ENCODE results near the gene HTR3E. TPM values are rescaled to one million over a fixed set of nuclear protein-coding genes. Genes with fewer than 3 reads are reported as not detected.
A peak's percentile ranks its signal among the peaks of the same experiment; 100 is the strongest.
"Not testable (repeated sequence)": the region's sequence is repeated elsewhere in the genome, so short reads cannot be mapped to it uniquely, and the experiment has no call there.

The HTR3E gene
- total RNA-seq, 1 experiment from 2014 or later = not detected

GRCh38 chr3:184148076-184148475 is 51.2 kb downstream of the HTR3E start:
- DNase-seq = no peak
- H3K27ac Mint-ChIP-seq (ENCODE audit: unreplicated experiment) = no peak overlapping the region
- H3K4me3 Mint-ChIP-seq (ENCODE audit: low read depth, unreplicated experiment) = no peak overlapping the region
- H3K27me3 Mint-ChIP-seq (ENCODE audit: unreplicated experiment) = no peaks in the 10 kb centered on the region
- TF ChIP-seq CTCF (IDR thresholded peaks at IDR 0.05; ENCODE audit: unreplicated experiment) = no peak
- peaks cover 9% of the 10 kb centered on the region for H3K4me1 Mint-ChIP-seq (ENCODE audit: low read depth, unreplicated experiment)
- peaks cover 29% of the 10 kb centered on the region for H3K36me3 Mint-ChIP-seq (ENCODE audit: insufficient read depth, unreplicated experiment)
- H3K9me3 Mint-ChIP-seq (ENCODE audit: low read depth, unreplicated experiment) = no peaks in the 10 kb centered on the region
- intact Hi-C loops (cut with micrococcal nuclease; ENCODE audit: unreplicated experiment) = no loop called here
- no TSS peak for BruUV-seq (replicated peaks)
- CTCF ChIA-PET = no interaction called here

- no peak overlapping the region for H3K27ac Mint-ChIP-seq (ENCODE audit: unreplicated experiment)
- intact Hi-C loops (cut with micrococcal nuclease; ENCODE audit: unreplicated experiment) = no loop called here
- no TSS peak for BruUV-seq (replicated peaks)
Measured at GRCh38 chr3:184149123-184149522, 52.3 kb downstream of the HTR3E start.

GRCh38 chr3:184149770-184150169 is 52.9 kb downstream of the HTR3E start:
- DNase-seq; intact Hi-C loops (cut with micrococcal nuclease; ENCODE audit: unreplicated experiment); H3K4me3 Mint-ChIP-seq (ENCODE audit: low read depth, unreplicated experiment); BruUV-seq (replicated peaks); H3K27ac Mint-ChIP-seq (ENCODE audit: unreplicated experiment); H3K27me3 Mint-ChIP-seq (ENCODE audit: unreplicated experiment); H3K9me3 Mint-ChIP-seq (ENCODE audit: low read depth, unreplicated experiment): not testable (repeated sequence)
- Mint-ChIP-seq H3K36me3 (ENCODE audit: insufficient read depth, unreplicated experiment) (peaks cover 23% of the 10 kb centered on the region), H3K4me1 (ENCODE audit: low read depth, unreplicated experiment) (peaks cover 15% of the 10 kb centered on the region)
- CTCF ChIA-PET = interaction anchor here (0.9 kb wide), 1 partner anchor 36 kb away, joined by 3 read pairs; the partner anchor contains the start of gene ABCF3

More at GRCh38 chr3:184149123-184149522, 52.3 kb downstream of the HTR3E start:
- Mint-ChIP-seq H3K4me3 (ENCODE audit: low read depth, unreplicated experiment) (no peak overlapping the region), H3K4me1 (ENCODE audit: low read depth, unreplicated experiment) (peaks cover 10% of the 10 kb centered on the region), H3K36me3 (ENCODE audit: insufficient read depth, unreplicated experiment) (peaks cover 25% of the 10 kb centered on the region), H3K27me3 (ENCODE audit: unreplicated experiment) (no peaks in the 10 kb centered on the region), H3K9me3 (ENCODE audit: low read depth, unreplicated experiment) (no peaks in the 10 kb centered on the region)
- CTCF ChIA-PET = interaction anchor here (0.7 kb wide), 1 partner anchor 22 kb away, joined by 4 read pairs; no protein-coding TSS in a partner anchor
- no peak for TF ChIP-seq CTCF (IDR thresholded peaks at IDR 0.05; ENCODE audit: unreplicated experiment)
- no peak for DNase-seq

GRCh38 chr3:184154885-184155643 is 58.2 kb downstream of the HTR3E start, which contains the start of gene DVL3:
DVL3 (plus strand) TSS chr3:184155377; CDS start chr3:184155636, 259 bp downstream.
- peak within 1 kb of the TSS; percentile 99 for H3K4me3 Mint-ChIP-seq (ENCODE audit: low read depth, unreplicated experiment)
- no peak for TF ChIP-seq CTCF (IDR thresholded peaks at IDR 0.05; ENCODE audit: unreplicated experiment)
- no peaks in the 10 kb centered on the region for H3K27me3 Mint-ChIP-seq (ENCODE audit: unreplicated experiment)
- intact Hi-C loops (cut with micrococcal nuclease; ENCODE audit: unreplicated experiment) = no loop called here
- DNase-seq = peak; percentile 85
- CTCF ChIA-PET = interaction anchor here (0.6 to 1.4 kb wide), 7 partner anchors 10 to 270 kb away, joined by 3 to 8 read pairs (median 4); partner anchors contain the start of gene EIF2B5
- H3K36me3 Mint-ChIP-seq (ENCODE audit: insufficient read depth, unreplicated experiment) = peaks cover 35% of the 10 kb centered on the region
- no peaks in the 10 kb centered on the region for H3K9me3 Mint-ChIP-seq (ENCODE audit: low read depth, unreplicated experiment)
- H3K27ac Mint-ChIP-seq (ENCODE audit: unreplicated experiment) = peak within 1 kb of the TSS; percentile 90
- BruUV-seq (replicated peaks) = no TSS peak
- peaks cover 20% of the 10 kb centered on the region for H3K4me1 Mint-ChIP-seq (ENCODE audit: low read depth, unreplicated experiment)
